Stimulated activated CD4-positive, alpha-beta T cell treated with anti-CD3 and anti-CD28 coated beads, Interleukin-1b, Interleukin-23, amount 100 ng/mL, for 1 hour (primary cell): Measurements from ENCODE around the gene CLMP.

Experiments
- DNase-seq, 2 donors: peaks; one replicate each; pipeline ENCODE4 v3.0.0-alpha.2; 2020; ENCODE audit warnings: low read depth in 2 of 2

The CLMP gene

DNA sequence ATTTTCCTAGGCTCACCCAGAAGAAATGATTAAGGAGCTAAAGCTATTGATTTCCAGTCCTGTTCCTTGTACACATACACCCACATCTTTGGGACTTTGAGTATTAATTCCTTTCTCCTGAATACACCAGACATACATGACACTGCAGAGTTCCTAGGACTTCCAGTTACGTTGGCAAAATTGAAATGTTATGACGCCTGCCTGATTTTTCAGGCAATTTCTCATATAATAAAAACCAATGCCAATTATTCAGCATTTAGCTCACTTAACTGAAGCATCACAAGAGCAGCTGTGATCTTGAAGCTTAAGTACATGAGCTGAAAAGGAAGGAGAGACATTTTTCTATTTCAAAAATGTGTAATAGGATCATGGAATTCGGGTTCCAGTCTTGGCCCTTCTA lies 4.5 kb downstream of the CLMP start:
- DNase-seq: no peak

DNA sequence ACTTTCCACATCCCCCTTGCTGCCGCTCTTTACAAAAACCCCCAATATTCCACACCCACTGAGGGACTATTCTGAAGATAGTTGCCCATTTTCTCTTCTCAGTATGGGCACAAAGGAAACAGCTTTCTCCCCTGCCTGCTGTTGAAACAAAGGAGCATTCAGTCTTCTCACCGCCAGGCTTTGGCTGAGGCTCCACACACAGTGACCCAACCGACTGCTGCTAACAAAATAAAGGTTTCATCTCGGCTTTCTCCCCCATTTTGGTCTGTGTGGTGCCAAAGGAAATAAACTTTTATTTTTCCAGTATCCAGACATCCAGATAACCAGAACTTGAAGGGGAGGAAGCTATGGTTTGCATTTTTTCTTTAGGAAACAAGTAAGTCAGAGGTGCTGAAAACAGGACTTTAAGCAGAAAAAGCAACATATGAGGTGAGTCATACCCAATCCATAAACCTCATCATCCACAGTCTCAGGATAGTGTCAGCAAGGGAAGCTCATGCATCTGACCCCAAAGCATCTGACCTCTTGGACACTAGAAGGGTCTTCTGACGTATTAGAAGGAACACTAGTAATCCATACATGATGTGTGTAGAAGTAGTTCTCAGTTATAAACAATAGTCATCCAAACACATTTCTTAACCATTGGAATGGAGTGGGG lies 6.4 kb downstream of the CLMP start:
- DNase-seq: no peak

DNA sequence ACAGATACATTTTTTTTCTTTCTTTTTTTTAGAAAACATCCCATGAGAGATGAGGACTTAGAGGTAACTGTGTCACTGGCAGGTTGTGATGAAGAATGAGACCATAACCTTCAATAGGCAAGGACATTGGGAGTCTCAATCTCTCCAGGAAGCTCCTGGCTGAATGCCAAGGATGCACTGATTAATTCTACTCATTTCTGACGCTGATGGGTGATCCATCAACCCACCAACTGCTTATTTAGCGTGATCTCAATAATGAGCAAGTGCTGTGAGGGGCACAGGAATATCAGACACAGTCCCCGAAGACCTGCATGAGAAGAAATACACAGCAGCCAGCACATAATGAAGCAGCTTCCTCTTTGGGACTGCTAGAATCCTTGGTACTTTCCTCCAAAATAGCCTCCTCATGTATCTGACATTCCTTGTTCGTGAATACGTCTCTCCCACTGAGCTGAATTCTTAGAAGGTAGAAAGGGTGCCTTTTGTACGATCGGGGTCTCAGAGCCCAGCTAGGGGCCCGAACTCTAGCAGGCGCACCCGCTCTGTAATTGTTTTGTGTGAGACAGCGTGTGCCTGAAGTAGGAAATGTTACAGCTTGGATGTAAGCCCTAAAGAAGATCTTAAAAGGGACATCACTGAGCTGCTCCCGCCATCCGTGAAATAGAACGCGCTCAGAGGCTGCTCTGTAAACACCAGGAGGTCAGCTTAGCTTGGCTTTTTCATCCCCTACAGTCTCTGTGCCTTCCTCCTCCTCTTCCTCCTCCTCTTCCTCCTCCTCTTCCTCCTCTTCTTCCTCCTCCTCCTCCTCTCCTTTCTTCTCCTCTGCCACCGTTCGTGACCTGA lies 7.2 kb downstream of the CLMP start:
- no peak for DNase-seq

DNA sequence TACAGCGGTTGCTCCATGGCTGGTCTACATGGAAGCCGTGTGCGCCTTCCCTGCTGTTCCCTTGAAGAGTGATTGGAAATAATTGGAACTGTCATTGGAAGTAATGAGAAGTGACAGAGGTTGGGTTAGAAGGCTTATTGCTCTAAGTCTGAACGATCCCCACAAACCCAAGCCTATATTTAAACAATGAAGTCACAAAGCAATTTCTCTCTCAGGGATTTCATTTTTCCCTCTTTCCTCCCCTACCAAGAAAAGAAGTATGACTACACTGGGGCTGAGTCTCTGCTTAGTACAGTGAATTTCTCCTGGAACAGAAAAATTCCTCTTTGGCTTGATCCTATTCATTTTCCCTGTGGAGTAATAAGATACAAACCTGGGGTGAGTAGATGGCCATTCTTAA lies 7.8 kb downstream of the CLMP start:
- no peak for DNase-seq

DNA sequence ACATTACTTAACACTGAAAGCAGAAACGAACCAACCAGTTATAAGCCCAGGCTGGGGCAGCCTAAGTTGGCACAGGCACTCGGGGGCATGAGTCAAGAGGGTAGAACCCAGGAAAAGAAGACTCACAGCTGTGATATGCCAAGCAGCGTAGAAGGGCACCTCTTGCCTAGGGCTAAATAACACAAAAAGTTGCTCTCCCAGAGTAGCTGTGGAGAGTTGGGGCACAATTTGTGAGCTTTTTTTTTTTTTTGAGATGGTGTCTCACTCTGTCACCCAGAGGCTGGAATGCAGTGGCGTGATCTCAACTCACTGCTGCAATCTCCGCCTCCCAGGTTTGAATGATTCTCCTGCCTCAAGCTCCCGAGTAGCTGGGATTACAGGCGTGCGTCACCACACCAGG lies 8.8 kb downstream of the CLMP start:
- no peak for DNase-seq

DNA sequence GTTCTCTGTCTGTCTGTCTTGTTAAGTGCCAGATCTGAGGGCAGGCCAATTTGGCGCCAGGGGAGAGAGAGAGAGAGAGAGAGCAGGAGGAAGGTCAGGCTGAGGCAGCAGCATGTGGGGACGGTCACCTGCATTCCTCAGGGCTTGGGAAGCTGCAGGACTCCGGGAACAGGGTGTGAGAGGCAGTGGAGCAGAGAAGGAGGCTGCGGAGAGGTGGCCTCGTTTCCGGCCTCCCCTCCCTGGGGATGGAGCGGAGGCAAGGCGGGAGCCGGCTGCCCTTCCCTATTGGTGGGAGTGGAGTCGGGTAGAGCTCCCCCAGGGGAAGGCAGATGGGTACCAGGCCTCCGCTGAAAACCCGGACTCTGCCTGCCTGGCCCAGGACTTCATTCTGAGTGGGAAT lies 9.7 kb downstream of the CLMP start:
- no peak for DNase-seq

DNA sequence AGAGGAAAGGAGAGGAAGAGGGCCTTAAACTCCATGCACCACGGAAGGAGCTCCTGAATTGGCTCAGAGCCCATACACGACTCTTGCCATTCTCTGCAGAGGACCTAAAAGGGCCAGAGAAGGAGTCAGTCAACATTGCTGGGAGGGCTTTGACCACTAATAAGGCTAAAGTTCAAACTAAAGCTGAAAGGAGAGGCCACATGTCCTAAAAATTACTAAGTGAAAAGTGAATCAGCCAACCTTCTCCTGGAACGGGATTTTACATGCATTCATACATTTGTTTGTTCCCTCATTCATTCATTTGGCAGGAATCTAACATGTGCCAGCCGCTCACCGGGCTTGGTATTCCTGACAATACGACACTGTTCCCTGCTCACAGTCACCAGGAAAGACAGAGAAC lies 10.5 kb downstream of the CLMP start:
- DNase-seq: no peak

DNA sequence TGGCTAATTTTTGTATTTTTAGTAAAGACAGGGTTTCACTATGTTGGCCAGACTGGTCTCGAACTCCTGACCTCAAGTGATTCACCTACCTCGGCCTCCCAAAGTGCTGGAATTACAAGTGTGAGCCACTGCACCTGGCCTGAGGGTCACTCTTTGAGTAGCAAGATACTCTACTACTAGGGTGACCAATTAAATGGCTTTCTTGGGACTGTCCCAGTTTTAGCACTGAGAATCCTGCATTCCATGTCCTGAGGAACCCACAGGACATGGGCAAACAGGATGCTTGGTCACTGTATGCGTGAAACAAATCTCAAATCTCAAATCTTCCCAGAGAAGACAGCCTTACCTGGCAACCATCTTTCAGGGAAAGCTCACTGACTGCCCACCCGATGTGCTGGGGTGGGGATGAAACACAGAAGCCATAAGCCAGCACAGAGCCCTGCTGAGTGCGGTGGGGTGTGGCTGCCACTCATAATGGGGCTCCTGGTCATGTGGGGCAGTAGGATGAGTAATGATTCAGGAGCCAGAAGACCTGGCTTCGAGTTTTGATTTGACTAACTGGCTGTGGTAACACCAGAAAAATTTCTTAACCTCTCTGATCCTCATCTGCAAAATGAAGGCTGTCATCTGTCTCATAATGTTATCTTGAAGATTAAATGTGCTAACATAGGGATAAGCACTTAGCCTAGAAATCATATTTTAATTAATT lies 11.5 kb downstream of the CLMP start:
- DNase-seq: no peak

DNA sequence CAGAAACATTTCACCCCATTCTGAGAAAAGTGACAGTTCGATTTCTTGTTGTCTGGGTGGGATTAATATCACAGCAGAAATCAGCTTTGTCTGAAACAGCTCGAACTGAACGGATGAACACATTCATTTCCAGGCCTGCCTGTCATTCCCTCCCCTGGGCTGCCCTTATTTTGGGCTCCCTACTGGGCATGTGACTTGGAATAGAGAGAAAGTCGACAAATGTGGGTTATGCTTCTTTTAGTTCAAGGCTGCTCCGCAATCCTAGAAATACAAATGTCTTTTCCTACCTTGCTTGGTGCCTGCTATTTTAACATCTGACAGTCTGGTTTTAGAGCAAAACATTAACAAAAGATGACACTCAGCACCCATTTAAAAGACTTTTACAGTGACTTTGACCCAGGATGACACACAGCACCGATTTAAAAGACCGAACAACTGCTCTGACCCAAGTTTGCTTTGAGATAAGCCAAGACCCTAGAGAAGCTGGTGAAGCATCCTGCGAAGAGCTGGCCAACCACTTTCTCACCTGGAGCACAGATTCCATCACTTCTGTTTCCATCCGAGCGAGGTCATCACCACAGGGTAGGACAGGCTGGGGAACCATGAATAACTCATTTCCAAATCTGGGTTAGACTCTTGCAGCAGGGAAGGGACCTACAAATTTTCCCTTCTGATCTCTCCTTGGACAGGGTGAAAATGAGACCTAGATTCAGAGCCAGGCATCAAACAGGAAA lies 13.1 kb downstream of the CLMP start:
- no peak for DNase-seq

DNA sequence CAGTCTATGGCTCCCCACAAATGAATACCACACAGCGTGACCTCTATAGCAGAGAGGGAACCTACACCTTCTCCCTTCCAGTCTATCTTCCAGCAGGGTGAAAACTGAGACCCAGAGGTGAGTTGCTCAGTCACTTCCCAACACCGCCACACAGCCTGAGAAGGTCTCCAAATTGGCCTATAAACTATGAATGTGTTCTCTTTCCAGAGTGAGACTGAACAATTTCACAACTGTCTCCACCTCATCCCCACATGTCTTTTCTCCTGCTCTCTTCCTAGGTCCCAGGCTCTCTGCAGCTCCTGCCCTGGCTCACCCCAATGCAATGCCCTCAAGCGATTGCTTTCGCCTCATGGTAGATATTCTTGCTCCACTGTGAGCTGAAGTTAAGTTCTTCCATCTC lies 14.0 kb downstream of the CLMP start:
- no peak for DNase-seq

DNA sequence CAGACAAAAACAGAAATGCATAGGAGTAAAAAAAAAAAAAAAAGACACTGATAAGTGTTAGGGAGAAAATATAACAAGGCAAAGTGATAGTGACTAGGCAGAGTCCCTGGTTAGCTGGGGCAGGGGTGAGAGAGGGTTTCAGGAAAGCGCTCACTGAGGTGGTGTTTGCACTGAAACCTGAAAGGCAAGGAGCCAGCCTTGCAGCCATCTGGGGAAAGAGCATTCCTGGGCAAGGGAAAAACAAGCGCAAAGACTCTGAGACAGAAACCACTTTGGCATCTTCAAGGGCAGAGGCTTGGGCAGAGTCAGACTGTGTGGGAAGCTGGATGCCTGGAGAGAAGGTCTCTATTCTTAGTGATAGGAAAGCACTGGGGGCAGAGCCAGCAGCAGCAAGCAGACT lies 14.5 kb downstream of the CLMP start:
- no peak for DNase-seq

DNA sequence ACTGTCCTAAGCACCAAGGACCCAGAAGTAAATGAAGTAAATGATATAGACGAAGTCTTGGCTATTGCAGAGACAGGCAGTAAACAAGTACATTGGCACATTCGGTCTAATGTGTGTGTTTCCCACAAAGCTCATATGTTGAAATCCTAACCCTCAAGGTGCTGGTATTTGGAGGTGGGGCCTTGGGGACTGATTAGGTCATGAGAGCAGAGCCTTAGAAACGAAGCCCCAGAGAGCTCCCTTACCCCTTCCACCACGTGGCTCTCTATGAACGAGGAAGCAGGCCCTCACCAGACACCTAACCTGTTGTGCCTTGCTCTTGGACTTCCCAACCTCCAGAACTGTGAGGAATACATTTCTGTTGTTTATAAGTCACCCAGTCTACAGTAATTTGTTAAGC lies 14.9 kb downstream of the CLMP start:
- DNase-seq: no peak

DNA sequence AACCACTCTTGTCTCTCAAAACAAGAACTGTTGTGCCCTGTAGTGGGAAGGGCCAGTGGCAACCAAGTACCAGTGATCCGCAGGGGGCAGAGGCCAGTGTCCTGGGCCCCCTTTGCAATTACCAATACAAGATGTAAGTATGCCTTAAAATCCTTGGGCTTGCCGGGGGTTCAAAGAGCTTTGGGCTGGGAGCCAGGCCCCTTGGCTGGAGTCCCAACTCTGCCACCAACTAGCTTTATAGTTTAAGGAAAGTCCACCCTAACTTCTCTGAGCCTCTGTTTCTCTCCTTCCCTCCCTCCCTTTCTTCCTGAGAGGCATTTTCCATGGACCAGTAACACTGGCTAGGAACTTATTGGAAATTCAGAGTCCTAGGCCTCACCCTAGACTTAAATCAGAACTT lies 15.5 kb downstream of the CLMP start:
- DNase-seq: no peak

DNA sequence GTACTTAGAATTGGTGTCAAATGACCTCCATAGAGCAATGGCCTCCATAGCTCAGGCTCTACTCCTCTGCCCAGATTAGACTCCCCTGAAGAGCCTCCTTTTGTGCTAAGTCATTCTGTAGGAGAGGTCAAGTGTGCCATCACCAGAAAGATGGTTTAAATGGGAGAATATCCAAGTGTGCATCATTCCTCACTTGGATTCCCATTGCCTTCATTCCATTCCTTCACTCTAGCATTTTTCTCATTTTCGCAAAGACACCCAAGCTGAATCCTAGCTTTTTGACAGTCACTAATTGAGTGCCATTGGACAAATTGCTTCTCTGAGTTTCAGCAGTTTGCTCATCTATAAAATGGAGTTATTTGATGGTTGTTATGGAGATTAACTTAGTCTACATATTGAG lies 16.9 kb downstream of the CLMP start:
- no peak for DNase-seq

DNA sequence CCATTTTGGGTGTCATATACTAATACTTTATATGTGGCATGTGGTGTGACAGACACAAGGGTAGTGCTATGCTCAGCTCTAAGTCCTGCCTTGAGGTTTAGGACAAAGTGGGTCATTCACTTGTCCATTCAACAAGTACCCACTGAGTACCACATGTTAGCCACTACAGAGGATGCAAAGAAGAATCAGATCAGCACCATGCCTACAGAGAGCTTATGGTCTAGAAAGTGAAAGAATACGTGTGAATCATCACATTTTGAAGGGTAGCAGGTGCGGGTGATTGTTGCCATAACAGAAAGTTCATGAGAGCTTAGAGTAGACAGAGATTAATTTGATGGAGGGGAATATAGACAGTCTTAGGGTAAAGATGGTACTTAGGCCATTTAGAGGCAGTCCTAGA lies 18.3 kb downstream of the CLMP start:
- DNase-seq: no peak

DNA sequence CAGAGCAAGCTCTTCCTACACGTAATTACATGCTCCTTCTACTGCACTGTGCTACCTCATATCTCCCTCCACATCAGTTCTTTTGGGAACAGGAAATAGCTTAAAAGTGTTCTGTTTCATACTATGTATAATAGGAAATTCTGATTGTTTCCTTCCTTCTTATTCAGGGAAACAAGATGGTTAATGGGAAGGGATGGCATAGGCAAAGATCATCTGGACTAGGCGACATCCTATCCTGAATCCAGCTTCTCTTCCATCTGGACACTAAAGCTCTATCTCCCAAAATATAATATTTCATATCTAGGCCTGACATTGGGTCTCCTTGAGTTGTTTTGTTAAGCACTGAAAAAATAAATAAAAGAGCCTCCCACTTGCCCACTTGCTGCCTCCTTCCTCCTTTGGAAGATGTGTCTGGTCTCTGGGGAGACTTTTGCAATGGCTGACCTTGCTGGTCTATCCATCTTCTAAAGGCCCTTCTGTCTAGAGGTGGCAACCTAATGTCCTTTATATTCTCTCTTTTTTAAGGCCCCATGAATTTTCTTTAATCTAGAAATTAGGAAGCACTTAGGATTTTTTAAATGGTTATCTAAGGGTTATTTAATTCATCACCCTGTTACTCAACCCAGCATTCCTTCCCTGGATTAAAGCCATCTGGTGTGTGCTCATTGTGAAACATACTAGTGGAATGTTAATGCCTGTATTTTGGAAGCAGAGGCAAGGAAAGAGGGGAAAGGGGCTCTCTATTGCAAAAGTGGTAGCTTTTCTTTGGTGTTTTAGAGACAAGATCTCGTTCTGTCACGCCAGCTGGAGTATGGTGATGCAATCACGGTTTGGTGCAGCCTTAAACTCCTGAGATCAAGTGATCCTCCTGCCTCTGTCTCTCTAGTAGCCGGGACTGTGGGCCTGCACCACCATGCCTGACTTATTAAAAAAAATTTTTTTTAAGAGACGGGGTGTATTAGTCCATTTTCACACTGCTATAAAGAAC lies 20.6 kb downstream of the CLMP start:
- DNase-seq: no peak

DNA sequence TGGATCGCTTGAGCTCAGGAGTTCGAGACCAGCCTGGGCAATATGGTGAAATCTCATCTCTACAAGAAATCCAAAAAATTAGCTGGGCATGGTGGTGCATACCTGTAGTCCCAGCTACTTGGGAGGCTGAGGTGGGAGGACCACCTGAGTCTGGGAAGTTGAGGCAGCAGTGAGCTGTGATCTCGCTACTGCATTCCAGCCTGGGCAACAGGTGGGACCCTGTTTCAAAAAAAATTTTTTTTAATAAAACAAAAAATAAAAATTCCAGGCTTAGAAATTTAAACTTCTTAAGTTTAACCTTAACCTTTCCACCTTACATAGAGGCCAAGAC lies 21.2 kb downstream of the CLMP start:
- DNase-seq: no peak

DNA sequence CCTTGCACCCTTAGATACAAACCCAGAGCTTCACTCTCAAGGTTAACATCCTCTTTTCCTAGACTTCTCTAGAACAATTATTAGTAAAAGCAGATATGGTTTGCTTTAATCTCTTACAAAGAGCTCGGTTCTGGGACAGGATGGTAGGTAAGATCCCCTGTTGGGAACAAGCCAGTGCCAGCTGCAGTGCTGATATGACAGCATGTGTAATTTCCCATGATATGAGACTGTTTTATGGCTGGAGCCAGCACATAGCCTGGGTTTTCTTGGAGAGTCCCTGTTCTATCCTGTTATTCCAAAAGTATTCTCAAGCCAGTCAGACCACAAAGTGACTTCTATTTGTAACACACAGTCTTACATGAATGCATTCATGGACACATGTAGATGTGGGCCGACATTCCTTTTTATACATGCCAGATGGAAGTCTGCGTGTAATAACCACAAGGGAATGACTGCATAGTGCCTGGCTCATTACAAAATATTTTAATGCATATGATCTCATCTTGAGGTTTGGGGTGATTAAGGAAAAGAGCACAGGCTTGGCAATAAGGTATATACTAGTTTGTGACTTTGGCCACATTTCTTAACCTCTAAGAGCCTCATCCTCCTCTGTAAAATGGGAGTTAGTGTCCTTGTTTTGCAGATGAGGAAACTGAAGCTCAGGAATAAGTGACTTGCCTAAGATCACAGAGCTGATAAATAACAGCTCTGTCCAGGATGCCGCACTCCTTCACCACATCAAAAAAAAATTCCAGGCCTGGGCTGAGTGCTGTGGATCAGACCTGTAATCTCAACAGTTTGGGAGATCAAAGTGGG lies 21.8 kb downstream of the CLMP start:
- DNase-seq: no peak

DNA sequence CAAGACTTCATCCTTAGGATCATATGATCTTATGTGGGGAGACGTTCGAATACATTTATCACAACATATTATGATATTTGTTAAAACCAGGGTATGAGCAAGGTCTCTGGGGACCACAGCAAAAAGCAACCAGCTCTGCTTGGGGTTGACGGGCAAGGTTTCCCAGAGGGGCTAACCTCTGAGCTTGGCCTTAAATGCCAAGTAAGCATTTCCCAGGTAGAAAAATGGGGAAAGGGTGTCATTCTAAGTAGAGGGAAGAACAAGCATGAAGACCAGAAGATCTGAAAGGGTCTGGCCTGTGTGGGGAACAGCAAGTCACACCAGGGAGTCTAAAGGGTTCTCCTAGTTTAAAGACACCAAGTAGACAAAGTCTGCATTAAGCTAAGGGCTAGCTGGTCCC lies 24.1 kb downstream of the CLMP start:
- DNase-seq: no peak

DNA sequence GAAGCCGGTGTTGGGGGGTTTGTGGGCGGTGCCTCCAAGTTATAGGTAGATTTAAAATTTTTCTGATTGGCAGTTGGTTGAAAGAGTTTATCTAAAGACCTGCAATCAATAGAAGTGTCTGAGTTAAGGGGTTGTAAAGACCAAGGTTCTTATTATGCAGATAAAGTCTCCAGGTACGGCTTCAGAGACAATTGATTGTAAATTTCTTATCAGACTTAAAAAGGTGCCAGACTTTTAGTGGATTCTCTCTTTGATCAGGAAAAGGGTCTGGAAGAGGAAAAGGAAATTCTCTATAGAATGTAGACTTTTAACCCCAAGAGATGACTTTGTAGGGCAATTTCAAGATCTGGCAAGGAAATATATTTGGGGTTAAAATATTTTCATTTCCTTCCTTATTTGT lies 25.2 kb downstream of the CLMP start:
- no peak for DNase-seq
